H1 (cell line): ENCODE measurements around the gene SNRNP40. TPM values are rescaled to one million over a fixed set of nuclear protein-coding genes. Genes with fewer than 3 reads are reported as not detected.

ENCODE experiments used
- CHD7 ChIP-seq: fragments of 300-600 bp; sonication (generic); IDR thresholded peaks from 2 replicates; pipeline ENCODE4 v1.7.1; 2012; ENCODE audit warnings: low read length, moderate library complexity, mild to moderate bottlenecking, inconsistent platforms; ENCODE audit not compliant: insufficient replicate concordance
- RFX5 ChIP-seq: IDR thresholded peaks from 2 replicates; pipeline ENCODE4 v1.6.1; 2011; ENCODE audit warnings: low read depth, low read length, improper control_type of control experiment, borderline replicate concordance
- polyA plus RNA-seq, 7 experiments: library from polyadenylated mRNA; depleted of rRNA in 3 of 7; stranded (reverse) in 5 of 7; unstranded in 2 of 7; fragments of >200 nt in 5 of 7; fragments of 200-250 nt in 2 of 7; gene quantifications; 1 replicate in 5 of 7; 2 replicates in 1 of 7; 4 replicates in 1 of 7; pipeline versions ENCODE4 v1.2.1 to v1.2.3, GENCODE V29; 2011 to 2013; ENCODE audit warnings: missing spikeins in 2 of 7, mixed read lengths in 2 of 7
- total RNA-seq: library from RNA; stranded (reverse); fragmentation: NEBNext Ultra II Directional; extraction: Animal tissue kit (Norgen Biotek cat#: 25700); gene quantifications from 2 replicates; pipeline ENCODE4 v1.2.1, GENCODE V29; 2021

SNRNP40 gene
- total and polyA plus RNA-seq, 2 of the 8 experiments (the other 6 are each of a cell fraction or from before 2014, with no cell fraction given) = 97.4 to 113 TPM

GRCh38 chr1:31259746-31260145 lies 36.8 kb downstream of the SNRNP40 start (continued):
- TF ChIP-seq RFX5 (no peak), CHD7 (no peak)
